K562 (cell line): Measurements from ENCODE around the gene G2E3. TPM values are rescaled to one million over a fixed set of nuclear protein-coding genes. Genes with fewer than 3 reads are reported as not detected.
A peak's percentile ranks its signal among the peaks of the same experiment; 100 is the strongest.

Experiments used
- ATAC-seq: fragments of 200-7000 bp; cut with Tn5 transposase; 3 replicates; pipeline ENCODE4 v1.9.1; 2020; ENCODE audit warnings: moderate library complexity
- BruUV-seq: library from RNA; stranded (reverse); fragments of 400-500 nt; replicated peaks from 2 replicates; lab custom pipeline; 2021; lab: Mats Ljungman, UMichigan
- CTCF ChIA-PET: fragments of 300-600 bp; formaldehyde crosslinking; extraction: SDS; loops from one replicate; lab custom pipeline; 2021; ENCODE audit warnings: low intra/inter-chr PET ratio; lab: Yijun Ruan, JAX
- POLR2A ChIA-PET: fragments of 300-600, 350-650 bp; sonication (Branson Sonifier 250); formaldehyde crosslinking; extraction: SDS; loops from one replicate; lab custom pipeline; 2021; ENCODE audit warnings: antibody characterized with exemption, inconsistent platforms; lab: Yijun Ruan, JAX
- DNase-seq, 4 experiments: peaks; one replicate each; pipeline versions ENCODE4 v3.0.0 to v3.0.0-alpha.2; 2011 to 2018; ENCODE audit warnings: low spot score in 3 of 4, mixed read lengths in 3 of 4; ENCODE audit errors: extremely low read depth in 1 of 4
- FAIRE-seq: peaks from 2 replicates; lab custom pipeline; 2011; peaks lifted over from hg19 to GRCh38; lab: Jason Lieb, UNC
- H2AFZ ChIP-seq: 2 replicates; pipeline ENCODE4 v1.6.0; 2011; ENCODE audit warnings: low read depth, low read length, control low read depth, inconsistent platforms
- H3K27ac ChIP-seq: fragments of 200-600 bp; 3 replicates; pipeline ENCODE4 v1.8.0; 2011; ENCODE audit warnings: low read depth, mild to moderate bottlenecking, control low read depth, inconsistent platforms, low read length, moderate library complexity, mixed read lengths; ENCODE audit errors: extremely low read depth
- H3K27me3 ChIP-seq, 2 experiments: fragments of 300-600 bp in 1 of 2; 2 replicates in 1 of 2; 3 replicates in 1 of 2; pipeline versions ENCODE4 v1.6.0 to v1.8.0; 2011; ENCODE audit warnings: inconsistent platforms in 2 of 2, low read length in 2 of 2, mild to moderate bottlenecking in 1 of 2, mixed read lengths in 1 of 2, moderate library complexity in 1 of 2; ENCODE audit not compliant: control insufficient read depth in 2 of 2, insufficient read depth in 2 of 2
- H3K36me3 ChIP-seq: fragments of 300-600 bp; 3 replicates; pipeline ENCODE4 v1.8.0; 2011; ENCODE audit warnings: mild to moderate bottlenecking, low read length, inconsistent platforms; ENCODE audit not compliant: control insufficient read depth, insufficient read depth
- H3K4me1 ChIP-seq, 2 experiments: fragments of 200-600 bp in 1 of 2; replicated peaks in 1 of 2; 2 replicates in 1 of 2; 3 replicates in 1 of 2; pipeline versions ENCODE4 v1.5.1 to v1.8.0; 2011; ENCODE audit warnings: inconsistent platforms in 2 of 2, low read length in 2 of 2, mild to moderate bottlenecking in 1 of 2, mixed read lengths in 1 of 2, moderate library complexity in 1 of 2; ENCODE audit not compliant: control insufficient read depth in 2 of 2, insufficient read depth in 2 of 2
- H3K4me2 ChIP-seq: 2 replicates; pipeline ENCODE4 v1.6.1; 2011; ENCODE audit warnings: low read length, control low read depth, inconsistent platforms, mixed read lengths; ENCODE audit not compliant: insufficient read depth
- H3K4me3 ChIP-seq: fragments of 200-600 bp; sonication (generic), shearing (Covaris generic); 2 replicates; pipeline ENCODE4 v1.5.1; 2016; ENCODE audit warnings: control low read depth, inconsistent platforms
- H3K79me2 ChIP-seq: fragments of 200-600 bp; 3 replicates; pipeline ENCODE4 v1.8.0; 2011; ENCODE audit warnings: low read length, inconsistent platforms; ENCODE audit not compliant: control insufficient read depth, insufficient read depth
- H3K9ac ChIP-seq, 2 experiments: 2 replicates each; pipeline versions ENCODE4 v1.6.0 to v1.6.1; 2011; ENCODE audit warnings: low read depth in 2 of 2, low read length in 2 of 2, control low read depth in 1 of 2, inconsistent platforms in 1 of 2, mild to moderate bottlenecking in 1 of 2, mixed read lengths in 1 of 2; ENCODE audit not compliant: insufficient read depth in 1 of 2
- H3K9me1 ChIP-seq: one replicate; pipeline ENCODE4 v1.6.0; 2011; ENCODE audit warnings: inconsistent platforms, mild to moderate bottlenecking, low read length, moderate library complexity; ENCODE audit not compliant: control insufficient read depth, insufficient read depth
- H3K9me3 ChIP-seq: replicated peaks from 2 replicates; pipeline ENCODE4 v1.5.1; 2011; ENCODE audit warnings: low read depth, low read length, inconsistent platforms; ENCODE audit not compliant: control insufficient read depth, insufficient read depth
- H4K20me1 ChIP-seq: replicated peaks from 2 replicates; pipeline ENCODE4 v1.6.1; 2011; ENCODE audit warnings: low read length, inconsistent platforms, mixed read lengths; ENCODE audit not compliant: control insufficient read depth, insufficient read depth
- BCL6 ChIP-seq: fragments of 250-450 bp; sonication (Bioruptor Pico); IDR thresholded peaks from 2 replicates; pipeline ENCODE4 v1.4.0; 2020
- CHD4 ChIP-seq: fragments of 200-600 bp; sonication (generic); IDR thresholded peaks from 3 replicates; pipeline ENCODE4 v1.6.1; 2012; ENCODE audit warnings: low read depth, mild to moderate bottlenecking, mixed read lengths, low read length, inconsistent platforms; ENCODE audit not compliant: insufficient read depth, insufficient replicate concordance, poor library complexity, severe bottlenecking
- CREB1 ChIP-seq, 2 experiments: sonication (generic) in 1 of 2; formaldehyde crosslinking in 1 of 2; IDR thresholded peaks; 2 replicates each; pipeline versions ENCODE4 v1.6.1 to v1.8.0; 2012 to 2022; ENCODE audit warnings: inconsistent platforms in 1 of 2, mild to moderate bottlenecking in 1 of 2, missing genetic modification reagents in 1 of 2, moderate library complexity in 1 of 2
- ETS2 ChIP-seq: IDR thresholded peaks from 2 replicates; pipeline ENCODE4 v1.6.1; 2016; ENCODE audit warnings: borderline replicate concordance, missing genetic modification characterization, mild to moderate bottlenecking, moderate library complexity, missing compliant biosample characterization; ENCODE audit not compliant: poor library complexity, severe bottlenecking
- GTF2E2 ChIP-seq: fragments of 200-800 bp; sonication (Bioruptor generic); IDR thresholded peaks from 2 replicates; pipeline ENCODE4 v1.6.1; 2016; ENCODE audit warnings: missing genetic modification characterization, missing compliant biosample characterization
- ILF3 ChIP-seq: fragments of 450-650 bp; IDR thresholded peaks from 2 replicates; pipeline ENCODE4 v1.6.1; 2018; ENCODE audit warnings: antibody characterized with exemption, mild to moderate bottlenecking, moderate library complexity, borderline replicate concordance
- MAFF ChIP-seq: IDR thresholded peaks from 2 replicates; pipeline ENCODE4 v1.6.1; 2012; ENCODE audit warnings: low read length, improper control_type of control experiment
- MTF1 ChIP-seq: fragments of 250-450 bp; sonication (Bioruptor Pico); IDR thresholded peaks from 2 replicates; pipeline ENCODE4 v1.9.0; 2021; ENCODE audit warnings: moderate library complexity, mild to moderate bottlenecking, inconsistent platforms, borderline replicate concordance
- PYGO2 ChIP-seq: fragments of 450-650 bp; IDR thresholded peaks from 2 replicates; pipeline ENCODE4 v1.6.1; 2016; ENCODE audit warnings: mild to moderate bottlenecking, missing genetic modification characterization, moderate library complexity, missing compliant biosample characterization
- TBL1XR1 ChIP-seq, 2 experiments: IDR thresholded peaks; 2 replicates each; pipeline ENCODE4 v1.6.1; 2012; ENCODE audit warnings: improper control_type of control experiment in 2 of 2, low read length in 2 of 2, mild to moderate bottlenecking in 1 of 2
- ZBTB17 ChIP-seq: fragments of 450-650 bp; formaldehyde crosslinking; IDR thresholded peaks from 2 replicates; pipeline ENCODE4 v1.4.0; 2020; ENCODE audit warnings: mild to moderate bottlenecking
- WGBS: fragments of 100-300 bp; shearing (Covaris generic); methylation state at CpG from one replicate; pipeline ENCODE4 v1.1.6; 2016; ENCODE audit warnings: low coverage, mixed read lengths; ENCODE audit not compliant: insufficient coverage; ENCODE audit errors: missing lambda C conversion rate; 5-methylcytosine and 5-hydroxymethylcytosine counted together
- in situ Hi-C: fragments of 300-500 bp; cut with MboI; formaldehyde crosslinking; loops from 4 replicates; pipeline ENCODE4 v1.15.0; 2018; ENCODE audit warnings: inconsistent platforms, mixed read lengths
- intact Hi-C: fragments of 100-400 bp; cut with micrococcal nuclease; formaldehyde crosslinking; loops from 2 replicates; pipeline ENCODE4 v1.14.2; 2022
- polyA plus RNA-seq, 8 experiments: library from polyadenylated mRNA; depleted of rRNA in 4 of 8; stranded (reverse) in 5 of 8; unstranded in 3 of 8; fragments of >200 nt; fragmentation: Nextera tagmentation in 2 of 8; fragmentation: Illumina TruSeq in 1 of 8; extraction: Ambion mirVana in 2 of 8; extraction: Trizol in 1 of 8; gene quantifications; 2 replicates each; pipeline versions ENCODE4 v1.2.1 to v1.2.3, GENCODE V29; 2011 to 2014; ENCODE audit warnings: inconsistent platforms in 1 of 8, missing spikeins in 1 of 8
- total RNA-seq, 7 experiments: library from RNA; depleted of rRNA in 6 of 7; stranded (reverse); fragments of >200 nt in 6 of 7; fragmentation: Illumina TruSeq in 2 of 7; extraction: Trizol in 2 of 7; gene quantifications; 2 replicates each; pipeline versions ENCODE4 v1.2.1 to v1.2.3, GENCODE V29; 2011 to 2021; ENCODE audit warnings: low replicate concordance in 1 of 7
- TF ChIP-seq, protein P1 (sequence below), 2 experiments: fragments of 450-650 bp; IDR thresholded peaks; 2 replicates each; pipeline ENCODE4 v1.6.1; 2016
- TF ChIP-seq, protein P2 (sequence below), 3 experiments: IDR thresholded peaks in 2 of 3; conservative IDR thresholded peaks in 1 of 3; 2 replicates each; pipeline ENCODE4 v1.5.1; 2011 to 2012; ENCODE audit warnings: low read length in 3 of 3, mild to moderate bottlenecking in 3 of 3, control low read depth in 2 of 3, improper control_type of control experiment in 1 of 3, inconsistent platforms in 1 of 3, low read depth in 1 of 3, mixed read lengths in 1 of 3, moderate library complexity in 1 of 3; ENCODE audit not compliant: insufficient read depth in 2 of 3
- TF ChIP-seq, protein P3 (sequence below): IDR thresholded peaks from 2 replicates; pipeline ENCODE4 v1.6.1; 2012; ENCODE audit warnings: low read depth, low read length, improper control_type of control experiment, borderline replicate concordance

G2E3 gene
- total and polyA plus RNA-seq, 9 of the 15 experiments (the other 6 are each of a cell fraction or from before 2014, with no cell fraction given) = 9.8 to 53.5 (median 24.7) TPM

DNA sequence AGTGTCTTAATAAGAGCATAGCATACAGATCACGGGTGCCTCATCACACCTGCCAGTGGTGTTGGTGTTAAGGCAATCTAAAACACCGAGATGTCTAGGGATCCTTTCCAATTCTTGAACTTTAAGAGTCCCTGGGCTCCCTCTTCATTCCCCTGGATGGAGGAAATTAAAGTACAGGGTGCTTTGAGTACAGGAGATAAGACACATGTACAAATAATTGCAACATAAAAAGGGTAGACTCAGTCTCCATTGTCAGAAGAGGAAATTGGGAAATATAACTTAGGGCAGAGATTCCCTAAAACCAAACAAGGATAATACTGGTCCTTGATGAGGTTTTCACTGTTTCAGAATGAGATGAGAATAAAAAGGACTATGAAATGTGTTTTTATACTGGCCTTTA lies 98.1 kb downstream of the G2E3 start (continued):
- TF ChIP-seq CREB1 (IDR thresholded peaks at IDR 0.05) (no peak), CREB1 (CRISPR knock-in tag; IDR thresholded peaks at IDR 0.05) (no peak), PYGO2 (tag) (no peak), ILF3 (no peak)

DNA sequence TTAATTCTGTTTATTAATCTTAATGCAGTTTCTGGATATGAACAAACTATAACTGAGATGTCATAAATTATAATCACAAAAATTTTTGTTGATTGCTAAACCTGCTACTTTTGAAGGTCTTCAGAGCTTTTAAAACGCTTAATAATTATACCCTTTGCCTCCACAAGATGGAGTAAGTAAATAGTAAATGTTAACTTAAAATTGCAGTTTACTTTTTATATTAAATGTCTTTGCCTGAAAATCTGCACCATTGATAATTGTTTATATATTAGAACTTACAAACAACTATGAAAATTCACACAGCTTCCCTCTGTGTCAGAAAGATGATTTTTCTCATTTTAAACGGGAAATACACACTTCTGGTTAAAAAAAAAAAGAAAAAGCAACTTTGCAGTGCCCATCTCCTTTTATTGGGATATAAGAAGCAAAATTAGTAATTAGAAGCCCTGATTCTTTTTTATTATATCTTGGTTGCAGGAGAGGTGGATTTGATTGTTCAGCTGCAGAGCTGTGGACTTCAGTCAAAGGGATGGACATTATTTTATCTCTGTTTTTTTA lies 98.7 kb downstream of the G2E3 start:
- H3K36me3 ChIP-seq = peaks cover 76% of the 10 kb centered on the region
- TF ChIP-seq, protein P1, sequence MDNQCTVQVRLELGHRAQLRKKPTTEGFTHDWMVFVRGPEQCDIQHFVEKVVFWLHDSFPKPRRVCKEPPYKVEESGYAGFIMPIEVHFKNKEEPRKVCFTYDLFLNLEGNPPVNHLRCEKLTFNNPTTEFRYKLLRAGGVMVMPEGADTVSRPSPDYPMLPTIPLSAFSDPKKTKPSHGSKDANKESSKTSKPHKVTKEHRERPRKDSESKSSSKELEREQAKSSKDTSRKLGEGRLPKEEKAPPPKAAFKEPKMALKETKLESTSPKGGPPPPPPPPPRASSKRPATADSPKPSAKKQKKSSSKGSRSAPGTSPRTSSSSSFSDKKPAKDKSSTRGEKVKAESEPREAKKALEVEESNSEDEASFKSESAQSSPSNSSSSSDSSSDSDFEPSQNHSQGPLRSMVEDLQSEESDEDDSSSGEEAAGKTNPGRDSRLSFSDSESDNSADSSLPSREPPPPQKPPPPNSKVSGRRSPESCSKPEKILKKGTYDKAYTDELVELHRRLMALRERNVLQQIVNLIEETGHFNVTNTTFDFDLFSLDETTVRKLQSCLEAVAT (IDR thresholded peaks at IDR 0.05) = no peak
- TF ChIP-seq CHD4 (no peak), TBL1XR1 (IDR thresholded peaks at IDR 0.05; ENCODE audit: low read length in 2 of 2) (no peak), GTF2E2 (tag) (no peak), ETS2 (no peak), BCL6 (CRISPR knock-in tag) (no peak), MTF1 (CRISPR knock-in tag) (no peak), ZBTB17 (CRISPR knock-in tag) (no peak), MAFF (no peak)
- TF ChIP-seq, protein P2, sequence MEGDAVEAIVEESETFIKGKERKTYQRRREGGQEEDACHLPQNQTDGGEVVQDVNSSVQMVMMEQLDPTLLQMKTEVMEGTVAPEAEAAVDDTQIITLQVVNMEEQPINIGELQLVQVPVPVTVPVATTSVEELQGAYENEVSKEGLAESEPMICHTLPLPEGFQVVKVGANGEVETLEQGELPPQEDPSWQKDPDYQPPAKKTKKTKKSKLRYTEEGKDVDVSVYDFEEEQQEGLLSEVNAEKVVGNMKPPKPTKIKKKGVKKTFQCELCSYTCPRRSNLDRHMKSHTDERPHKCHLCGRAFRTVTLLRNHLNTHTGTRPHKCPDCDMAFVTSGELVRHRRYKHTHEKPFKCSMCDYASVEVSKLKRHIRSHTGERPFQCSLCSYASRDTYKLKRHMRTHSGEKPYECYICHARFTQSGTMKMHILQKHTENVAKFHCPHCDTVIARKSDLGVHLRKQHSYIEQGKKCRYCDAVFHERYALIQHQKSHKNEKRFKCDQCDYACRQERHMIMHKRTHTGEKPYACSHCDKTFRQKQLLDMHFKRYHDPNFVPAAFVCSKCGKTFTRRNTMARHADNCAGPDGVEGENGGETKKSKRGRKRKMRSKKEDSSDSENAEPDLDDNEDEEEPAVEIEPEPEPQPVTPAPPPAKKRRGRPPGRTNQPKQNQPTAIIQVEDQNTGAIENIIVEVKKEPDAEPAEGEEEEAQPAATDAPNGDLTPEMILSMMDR (IDR thresholded peaks at IDR 0.05 in 2 of 3, conservative IDR thresholded peaks at IDR 0.05 in 1 of 3; ENCODE audit: insufficient read depth in 2 of 3, low read depth in 1 of 3, low read length in 3 of 3) = peak in 1 of 3 experiments; percentile 31; a peak in 1 of 6 replicates
- TF ChIP-seq, protein P3, sequence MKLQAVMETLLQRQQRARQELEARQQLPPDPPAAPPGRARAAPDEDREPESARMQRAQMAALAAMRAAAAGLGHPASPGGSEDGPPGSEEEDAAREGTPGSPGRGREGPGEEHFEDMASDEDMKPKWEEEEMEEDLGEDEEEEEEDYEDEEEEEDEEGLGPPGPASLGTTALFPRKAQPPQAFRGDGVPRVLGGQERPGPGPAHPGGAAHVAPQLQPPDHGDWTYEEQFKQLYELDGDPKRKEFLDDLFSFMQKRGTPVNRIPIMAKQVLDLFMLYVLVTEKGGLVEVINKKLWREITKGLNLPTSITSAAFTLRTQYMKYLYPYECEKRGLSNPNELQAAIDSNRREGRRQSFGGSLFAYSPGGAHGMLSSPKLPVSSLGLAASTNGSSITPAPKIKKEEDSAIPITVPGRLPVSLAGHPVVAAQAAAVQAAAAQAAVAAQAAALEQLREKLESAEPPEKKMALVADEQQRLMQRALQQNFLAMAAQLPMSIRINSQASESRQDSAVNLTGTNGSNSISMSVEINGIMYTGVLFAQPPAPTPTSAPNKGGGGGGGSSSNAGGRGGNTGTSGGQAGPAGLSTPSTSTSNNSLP = peak; percentile 45; the same call in 1 of the 2 replicates

More for the DNA sequence above, 98.7 kb downstream of the G2E3 start:
- no TSS peak for BruUV-seq
- intact Hi-C loops = loop anchor here (2.0 kb wide), 1 partner anchor 249 kb away; no protein-coding TSS in a partner anchor
- no peaks in the 10 kb centered on the region for H3K4me1 ChIP-seq
- in situ Hi-C loops = loop anchor here (25.0 kb wide), 1 partner anchor 705 kb away; no protein-coding TSS in a partner anchor
- no peaks in the 10 kb centered on the region for H3K79me2 ChIP-seq
- CTCF ChIA-PET = interaction anchor here (2.7 kb wide), 1 partner anchor 249 kb away, joined by 10 read pairs; no protein-coding TSS in a partner anchor
- ATAC-seq = no peak
- no peak overlapping the region for H3K27ac ChIP-seq
- H3K9ac ChIP-seq = no peak overlapping the region
- H3K27me3 ChIP-seq = no peaks in the 10 kb centered on the region
- no peaks in the 10 kb centered on the region for H3K9me1 ChIP-seq
- POLR2A ChIA-PET = no interaction called here
- H4K20me1 ChIP-seq = no peaks in the 10 kb centered on the region
- H3K9me3 ChIP-seq = no peaks in the 10 kb centered on the region
- H3K4me2 ChIP-seq = no peak overlapping the region
- no peak for FAIRE-seq
- H3K4me3 ChIP-seq = no peak overlapping the region
- 40% methylated on average over 2 of the region's 2 CpGs for WGBS
- DNase-seq = no peak
- no peak overlapping the region for H2AFZ ChIP-seq
